Chondrocyte (in vitro differentiated cells): ENCODE results near the gene PTPRCAP. TPM values are rescaled to one million over a fixed set of nuclear protein-coding genes. Genes with fewer than 3 reads are reported as not detected.

ENCODE experiments used
- DNase-seq: peaks from one replicate; pipeline ENCODE4 v3.0.0; 2021; ENCODE audit warnings: mixed read lengths, low spot score
- H3K27ac Mint-ChIP-seq: one replicate; pipeline ENCODE4 v1.8.0; 2021; ENCODE audit warnings: mild to moderate bottlenecking, moderate library complexity, mixed read lengths; ENCODE audit not compliant: unreplicated experiment
- H3K27me3 Mint-ChIP-seq: 2 replicates; pipeline ENCODE4 v1.8.0; 2021; ENCODE audit warnings: low read depth, mixed read lengths
- H3K36me3 Mint-ChIP-seq: 2 replicates; pipeline ENCODE4 v1.8.0; 2021; ENCODE audit warnings: low read depth, mixed read lengths
- H3K4me1 Mint-ChIP-seq: 2 replicates; pipeline ENCODE4 v1.8.0; 2021; ENCODE audit warnings: low read depth, mild to moderate bottlenecking, mixed read lengths
- H3K4me3 Mint-ChIP-seq: one replicate; pipeline ENCODE4 v1.8.0; 2021; ENCODE audit warnings: mild to moderate bottlenecking, moderate library complexity, mixed read lengths; ENCODE audit not compliant: unreplicated experiment
- H3K9me3 Mint-ChIP-seq: 2 replicates; pipeline ENCODE4 v1.8.0; 2021; ENCODE audit warnings: low read depth, mixed read lengths
- CTCF ChIP-seq: fragments of 200-600 bp; sonication (generic); IDR thresholded peaks from 2 replicates; pipeline ENCODE4 v1.5.0; 2021; ENCODE audit warnings: antibody characterized with exemption, mild to moderate bottlenecking, moderate library complexity
- total RNA-seq: library from RNA; stranded (reverse); gene quantifications from 3 replicates; pipeline ENCODE4 v1.2.1, GENCODE V29; 2021

Gene PTPRCAP
- total RNA-seq, 1 donor from 2014 or later: 0.47 TPM

- TF ChIP-seq CTCF: no peak
- Mint-ChIP-seq H3K36me3 (no peaks in the 10 kb centered on the region), H3K4me1 (peaks cover 23% of the 10 kb centered on the region), H3K27ac (peak overlapping the region; percentile 81), H3K4me3 (peak overlapping the region; percentile 90), H3K27me3 (no peaks in the 10 kb centered on the region), H3K9me3 (no peaks in the 10 kb centered on the region)
- peak; percentile 91 for DNase-seq
Measured at GRCh38 chr11:67441731-67442351, 4.4 kb upstream of the PTPRCAP start.

- Mint-ChIP-seq H3K27me3 (no peaks in the 10 kb centered on the region), H3K4me1 (peaks cover 28% of the 10 kb centered on the region), H3K9me3 (no peaks in the 10 kb centered on the region)
Measured at GRCh38 chr11:67441098-67441563, 3.6 kb upstream of the PTPRCAP start.

GRCh38 chr11:67440229-67441097, 3.0 kb upstream of the PTPRCAP start:
- Mint-ChIP-seq H3K4me1 (peaks cover 28% of the 10 kb centered on the region), H3K4me3 (no peak overlapping the region)
- no peak for TF ChIP-seq CTCF

More at GRCh38 chr11:67441098-67441563, 3.6 kb upstream of the PTPRCAP start:
- peak overlapping the region; percentile 45 for H3K27ac Mint-ChIP-seq
- DNase-seq: no peak
- no peak for TF ChIP-seq CTCF
- no peak overlapping the region for H3K4me3 Mint-ChIP-seq
- H3K36me3 Mint-ChIP-seq: no peaks in the 10 kb centered on the region

GRCh38 chr11:67439321-67440228, 2.1 kb upstream of the PTPRCAP start:
- peak; percentile 90 for DNase-seq
- Mint-ChIP-seq H3K27ac (peak overlapping the region; percentile 54), H3K9me3 (no peaks in the 10 kb centered on the region), H3K27me3 (no peaks in the 10 kb centered on the region), H3K36me3 (no peaks in the 10 kb centered on the region), H3K4me3 (no peak overlapping the region), H3K4me1 (peaks cover 28% of the 10 kb centered on the region)
- TF ChIP-seq CTCF: peak; percentile 48

More at GRCh38 chr11:67440229-67441097, 3.0 kb upstream of the PTPRCAP start:
- Mint-ChIP-seq H3K36me3 (no peaks in the 10 kb centered on the region), H3K27me3 (no peaks in the 10 kb centered on the region), H3K9me3 (no peaks in the 10 kb centered on the region), H3K27ac (peak overlapping the region; percentile 54)
- no peak for DNase-seq
